ENCODE results near the gene RNF208. TPM values are rescaled to one million over a fixed set of nuclear protein-coding genes. Genes with fewer than 3 reads are reported as not detected.
"Not testable (repeated sequence)": the region's sequence is repeated elsewhere in the genome, so short reads cannot be mapped to it uniquely, and the experiment has no call there.

RNF208 gene, protein sequence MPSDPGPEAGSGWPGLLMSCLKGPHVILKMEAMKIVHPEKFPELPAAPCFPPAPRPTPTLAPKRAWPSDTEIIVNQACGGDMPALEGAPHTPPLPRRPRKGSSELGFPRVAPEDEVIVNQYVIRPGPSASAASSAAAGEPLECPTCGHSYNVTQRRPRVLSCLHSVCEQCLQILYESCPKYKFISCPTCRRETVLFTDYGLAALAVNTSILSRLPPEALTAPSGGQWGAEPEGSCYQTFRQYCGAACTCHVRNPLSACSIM
- 26.0 TPM for total RNA-seq
- long read RNA-seq, transcript RNF208-201 (1 exons, 1,077 nt), result major isoform, 11 of 11 reads
- long read RNA-seq, partial matches to known transcripts, result 0 of 11 reads
- long read RNA-seq, other reads (novel, unspliced or antisense), result 0 of 11 reads

DNA sequence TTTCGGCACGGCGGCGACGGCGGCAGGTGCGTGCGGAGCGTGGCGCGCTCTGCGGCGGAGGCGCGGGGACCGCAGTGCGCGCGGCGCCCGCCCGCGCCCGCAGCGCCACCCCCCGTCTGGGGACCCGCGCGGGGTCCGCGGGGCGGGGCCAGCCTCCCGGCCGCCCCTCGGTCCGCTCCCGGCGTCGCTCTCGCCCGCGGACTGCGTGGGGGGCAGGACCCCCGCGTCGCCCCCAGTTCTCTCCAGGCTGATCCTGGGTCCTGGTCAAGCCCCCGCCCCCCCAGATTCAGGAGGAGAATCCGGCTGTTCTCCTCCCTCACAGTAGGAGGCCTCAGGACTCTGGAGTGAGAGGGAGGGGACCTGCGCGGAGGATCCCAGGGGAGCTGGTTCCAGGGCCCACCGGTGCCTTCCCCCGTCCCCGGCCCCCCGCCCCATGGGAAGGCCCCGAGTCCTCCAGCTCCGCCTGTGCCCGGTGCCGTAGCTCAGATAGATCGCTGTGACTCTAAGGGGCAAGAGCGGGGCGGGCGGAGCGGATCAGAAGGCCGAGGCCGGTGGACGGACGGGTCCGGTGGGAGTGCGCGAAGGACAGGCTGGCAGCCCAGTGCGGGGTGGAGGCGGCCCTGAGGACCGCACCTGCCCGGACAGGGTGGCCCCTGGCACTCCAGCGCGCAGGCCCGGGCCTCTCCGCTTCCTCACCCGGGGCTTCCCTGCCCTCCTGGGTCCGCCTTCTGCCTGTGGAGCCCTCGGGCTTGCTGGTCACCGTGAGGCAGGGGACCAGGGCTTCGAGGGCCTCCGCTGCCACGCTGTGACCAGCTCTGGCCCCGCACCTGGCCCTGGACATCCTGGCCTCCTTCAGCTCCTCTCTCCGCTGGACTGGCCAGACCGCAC is at the start of gene RNF208:
TSS of gene RNF208 (minus strand) at position 51 of the 888 bp plus-strand sequence. CDS start 1,028 bp downstream, outside the sequence.
- ATAC-seq (peak; percentile 2), DNase-seq (ENCODE audit: missing footprints) (peak; percentile 77)
- intact Hi-C loops (cut with DNase I), result loop anchor here (2.0 to 5.0 kb wide), 2 partner anchors 34 to 430 kb away; partner anchors contain the start of genes ANAPC2, SSNA1 and TMEM141

DNA sequence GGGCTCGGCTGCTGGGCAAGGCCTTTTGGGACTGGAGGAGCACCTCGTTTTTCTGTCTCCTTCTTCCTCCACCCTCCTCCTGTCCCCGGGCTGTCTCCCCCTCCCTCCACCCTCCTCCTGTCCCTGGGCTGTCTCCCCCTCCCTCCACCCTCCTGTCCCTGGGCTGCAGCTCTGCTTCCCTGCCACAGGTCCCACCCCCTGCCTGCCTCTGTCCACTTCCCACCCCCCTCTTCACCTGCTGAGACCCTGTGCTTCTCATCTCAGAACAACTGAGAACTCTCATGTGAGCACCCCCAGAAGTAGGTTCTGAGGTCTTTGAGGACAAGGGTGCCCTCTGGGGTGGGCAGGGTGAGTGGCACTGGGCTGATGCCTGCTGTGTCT is 49.6 kb upstream of the RNF208 start:
- intact Hi-C loops (cut with DNase I), result no loop called here
- ATAC-seq (no peak), DNase-seq (ENCODE audit: missing footprints) (no peak)

DNA sequence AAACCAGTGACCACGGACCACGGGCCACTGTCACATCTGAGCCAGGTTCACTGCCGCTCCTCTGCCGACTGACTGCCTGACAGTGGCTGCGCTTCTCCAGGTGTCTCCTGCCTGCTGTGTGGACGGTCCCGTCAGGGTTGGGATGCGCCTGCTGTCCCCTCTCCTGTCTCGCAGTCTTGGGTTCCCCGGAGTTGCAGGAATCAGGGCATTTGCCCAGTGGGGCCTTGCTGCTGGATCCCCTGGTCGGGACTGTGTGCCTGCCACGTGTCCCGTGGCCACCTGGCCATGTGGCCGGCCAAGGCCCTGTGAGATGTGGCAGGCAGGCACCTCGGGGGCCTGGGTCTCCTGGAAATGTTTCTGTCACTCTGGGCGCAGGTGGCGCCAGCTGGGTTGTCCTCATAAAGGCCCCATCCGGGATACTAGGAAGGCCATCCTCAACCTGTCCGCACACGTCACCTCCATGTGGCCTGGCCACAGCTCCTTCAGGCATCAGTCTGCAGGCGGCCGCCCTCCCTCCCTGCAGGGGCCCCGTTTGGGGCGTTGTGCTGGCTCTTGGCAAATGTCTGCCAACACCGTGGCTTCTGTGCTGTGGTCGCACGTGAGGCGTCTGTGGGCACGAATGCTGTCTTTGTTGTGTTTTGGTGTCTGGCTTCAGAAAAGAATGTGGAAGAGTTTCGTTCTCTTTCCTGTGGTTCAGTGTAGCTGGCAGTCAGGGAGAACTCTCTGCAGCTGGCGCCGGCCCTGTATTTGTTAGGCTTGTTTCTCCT is 49.1 kb upstream of the RNF208 start:
- intact Hi-C loops (cut with DNase I), result no loop called here
- DNase-seq (ENCODE audit: missing footprints) (no peak), ATAC-seq (no peak)

DNA sequence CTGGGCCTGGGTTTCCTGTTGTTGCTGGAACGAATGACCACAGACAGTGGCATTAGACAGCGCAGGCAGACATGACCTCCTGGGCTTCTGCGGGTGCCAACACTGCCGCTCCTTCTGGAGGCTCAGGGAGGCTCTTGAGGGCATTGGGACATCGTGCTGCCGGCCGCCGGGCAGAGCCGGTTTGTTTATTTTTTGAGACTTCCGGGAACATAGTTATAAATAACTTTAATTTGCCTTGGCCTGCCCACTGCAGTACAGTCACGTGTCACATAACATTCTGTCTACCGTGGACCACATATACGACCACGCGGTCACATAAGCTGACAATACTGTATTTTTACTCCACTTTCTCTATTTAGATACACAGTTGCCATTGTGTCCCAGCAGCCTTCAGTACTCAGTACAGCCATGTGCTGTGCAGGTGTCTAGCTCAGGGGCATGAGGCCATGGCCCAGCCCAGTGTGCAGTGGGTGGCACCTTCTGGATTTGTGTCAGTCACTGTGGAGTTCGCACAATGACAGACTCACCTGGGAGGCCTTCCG is 47.3 kb upstream of the RNF208 start:
- DNase-seq (ENCODE audit: missing footprints), result no peak
- ATAC-seq, result peak; percentile 70
- intact Hi-C loops (cut with DNase I), result no loop called here

DNA sequence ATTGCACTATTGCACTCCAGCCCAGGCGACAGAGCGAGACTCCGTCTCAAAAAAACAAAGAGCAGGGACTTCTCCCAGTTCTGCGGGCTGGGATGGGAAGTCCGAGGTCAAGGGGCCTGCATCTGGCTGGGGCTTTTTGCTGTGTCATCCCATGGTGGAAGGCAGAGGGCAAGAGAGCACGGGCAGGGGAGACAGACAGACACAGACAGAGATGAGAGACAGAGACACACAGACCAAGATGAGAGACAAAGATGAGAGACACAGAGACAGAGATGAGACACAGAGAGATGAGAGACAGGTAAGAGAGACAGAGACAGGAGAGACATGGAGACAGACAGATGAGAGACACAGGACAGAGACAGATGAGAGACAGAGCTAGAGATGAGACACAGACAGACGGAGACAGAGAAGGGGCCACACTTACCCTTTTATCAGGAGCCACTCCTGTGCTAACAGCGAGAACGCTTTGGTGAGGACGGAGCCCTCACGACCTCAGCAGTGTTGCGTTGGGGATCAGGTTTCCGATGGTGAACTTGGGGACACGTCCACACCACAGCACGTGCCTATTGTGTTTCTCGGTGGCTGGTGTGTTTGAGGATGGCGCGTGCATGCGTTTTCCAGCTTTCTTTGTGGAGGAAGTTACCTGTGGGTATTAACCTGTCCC is 46.6 kb upstream of the RNF208 start:
- no peak for ATAC-seq
- no peak for DNase-seq (ENCODE audit: missing footprints)
- intact Hi-C loops (cut with DNase I), result no loop called here

DNA sequence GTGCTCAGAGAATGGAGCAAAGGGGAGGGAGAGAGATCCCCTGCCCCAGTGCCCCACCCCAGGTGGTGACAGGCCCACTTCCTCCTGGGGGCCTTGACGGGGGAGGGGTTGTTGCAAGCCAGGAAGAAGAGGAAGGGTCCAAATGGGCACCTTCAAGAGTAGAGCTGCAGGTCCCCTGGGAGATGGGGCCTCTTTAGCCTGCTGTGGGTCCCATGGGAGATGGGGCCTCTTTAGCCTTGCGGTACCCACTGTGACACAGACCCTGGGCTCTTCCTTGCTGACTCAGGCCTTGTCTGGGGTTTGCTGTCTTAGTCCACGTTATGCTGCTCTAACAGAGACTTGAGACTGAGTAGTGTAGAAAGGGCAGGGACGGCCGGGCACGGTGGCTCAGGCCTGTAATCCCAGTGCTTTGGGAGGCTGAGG is 45.9 kb upstream of the RNF208 start:
- ATAC-seq, result no peak
- intact Hi-C loops (cut with DNase I), result no loop called here
- DNase-seq (ENCODE audit: missing footprints), result no peak

DNA sequence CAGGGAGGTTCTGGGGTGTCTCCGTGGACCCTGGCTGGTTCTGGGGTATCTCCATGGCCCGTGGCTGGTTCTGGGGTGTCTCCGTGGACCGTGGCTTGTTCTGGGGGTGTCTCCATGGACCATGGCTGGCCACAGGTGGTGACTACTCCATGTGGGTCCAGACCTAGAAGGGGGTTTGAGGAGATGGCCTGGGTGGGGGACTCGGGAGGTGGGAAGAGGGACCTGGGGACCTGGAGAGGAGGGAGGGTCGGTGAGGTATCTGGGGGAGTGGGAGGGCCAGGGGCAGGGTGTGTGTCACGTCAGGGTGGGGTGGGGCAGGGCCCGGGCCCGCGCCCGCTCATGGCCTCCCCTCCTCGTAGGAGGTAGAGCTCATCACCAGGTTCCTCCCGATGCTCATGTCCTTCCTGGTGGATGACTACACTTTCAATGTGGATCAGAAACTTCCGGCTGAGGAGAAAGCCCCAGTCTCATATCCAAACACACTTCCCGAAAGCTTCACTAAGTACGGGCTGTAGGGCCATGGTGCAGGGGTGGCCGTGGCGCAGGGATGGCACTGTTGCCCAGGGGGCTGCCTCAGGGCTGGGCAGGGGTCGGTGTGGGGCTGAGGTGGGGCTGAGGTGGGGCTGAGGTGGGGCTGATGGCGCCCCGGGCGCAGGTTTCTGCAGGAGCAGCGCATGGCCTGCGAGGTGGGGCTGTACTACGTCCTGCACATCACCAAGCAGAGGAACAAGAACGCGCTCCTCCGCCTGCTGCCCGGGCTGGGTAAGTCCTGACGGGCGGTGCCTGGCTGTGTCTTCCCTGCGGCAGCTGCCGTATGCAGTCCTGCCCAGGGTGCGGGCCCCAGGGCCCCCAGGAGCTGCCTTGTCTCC is 44.8 kb upstream of the RNF208 start:
- intact Hi-C loops (cut with DNase I), result no loop called here
- DNase-seq (ENCODE audit: missing footprints) (no peak), ATAC-seq (no peak)

DNA sequence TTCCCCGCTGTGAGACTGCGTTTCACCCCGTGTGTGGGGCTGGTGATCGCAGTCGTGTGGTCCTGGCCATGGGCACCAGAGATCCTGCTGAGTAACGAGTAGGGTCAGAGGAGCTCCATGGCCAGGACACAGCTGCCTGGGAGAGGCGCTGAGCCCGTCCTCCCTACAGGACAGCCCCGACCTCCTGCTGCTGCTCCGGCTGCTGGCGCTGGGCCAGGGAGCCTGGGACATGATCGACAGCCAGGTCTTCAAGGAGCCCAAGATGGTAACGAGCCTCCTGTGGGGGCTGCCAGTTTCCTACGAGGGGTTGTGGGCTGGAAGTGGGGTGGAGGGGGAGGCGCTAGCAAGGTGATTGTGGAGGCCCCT is 44.1 kb upstream of the RNF208 start:
- intact Hi-C loops (cut with DNase I), result no loop called here
- DNase-seq (ENCODE audit: missing footprints), result no peak
- no peak for ATAC-seq

DNA sequence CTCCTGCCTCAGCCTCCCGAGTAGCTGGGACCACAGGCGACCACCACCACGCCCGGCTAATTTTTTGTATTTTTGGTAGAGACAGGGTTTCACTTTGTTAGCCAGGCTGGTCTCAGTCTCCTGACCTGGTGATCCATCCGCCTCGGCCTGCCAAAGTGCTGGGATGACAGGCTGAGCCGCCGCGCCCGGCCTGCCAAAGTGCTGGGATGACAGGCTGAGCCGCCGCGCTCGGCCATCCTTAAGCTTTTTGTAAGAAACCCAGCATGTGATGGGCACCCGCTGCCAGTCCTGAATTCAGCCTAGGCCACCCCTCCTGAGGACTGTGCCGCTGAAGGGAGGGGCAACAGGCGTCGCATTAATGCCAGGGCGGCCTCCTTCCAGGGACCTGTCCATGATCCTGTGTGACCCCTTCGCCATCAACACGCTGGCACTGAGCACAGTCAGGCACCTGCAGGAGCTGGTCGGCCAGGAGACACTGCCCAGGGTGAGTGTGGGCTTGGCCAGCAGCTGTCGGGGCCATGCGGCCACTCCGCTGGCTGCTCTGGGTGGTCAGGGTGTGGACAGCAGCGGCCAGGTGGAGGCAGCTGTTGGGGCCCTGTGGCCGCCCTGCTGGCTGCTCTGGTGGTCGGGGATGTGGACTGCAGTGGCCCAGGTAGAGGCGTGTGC is 43.6 kb upstream of the RNF208 start:
- intact Hi-C loops (cut with DNase I), result no loop called here
- DNase-seq (ENCODE audit: missing footprints), result no peak
- no peak for ATAC-seq

DNA sequence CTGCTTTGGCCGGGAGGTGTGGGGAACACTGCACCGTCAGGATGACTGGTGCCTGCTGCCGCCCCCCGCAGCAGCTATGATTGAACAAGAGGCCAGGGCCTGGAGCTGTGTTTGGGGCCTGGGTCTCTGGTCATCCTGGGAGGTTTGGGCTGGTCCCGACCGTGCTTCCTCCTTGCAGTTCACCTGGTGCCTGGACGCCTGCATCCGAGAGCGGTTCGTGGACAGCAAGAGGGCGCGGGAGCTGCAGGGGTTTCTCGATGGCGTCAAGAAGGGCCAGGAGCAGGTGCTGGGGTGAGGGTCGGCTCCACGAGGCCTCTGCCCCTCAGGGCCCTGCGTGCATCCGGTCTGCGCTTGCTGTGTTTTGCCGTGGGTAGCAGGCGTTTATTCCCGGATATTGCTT is 42.0 kb upstream of the RNF208 start:
- ATAC-seq (no peak), DNase-seq (ENCODE audit: missing footprints) (peak; percentile 54)
- intact Hi-C loops (cut with DNase I), result no loop called here

DNA sequence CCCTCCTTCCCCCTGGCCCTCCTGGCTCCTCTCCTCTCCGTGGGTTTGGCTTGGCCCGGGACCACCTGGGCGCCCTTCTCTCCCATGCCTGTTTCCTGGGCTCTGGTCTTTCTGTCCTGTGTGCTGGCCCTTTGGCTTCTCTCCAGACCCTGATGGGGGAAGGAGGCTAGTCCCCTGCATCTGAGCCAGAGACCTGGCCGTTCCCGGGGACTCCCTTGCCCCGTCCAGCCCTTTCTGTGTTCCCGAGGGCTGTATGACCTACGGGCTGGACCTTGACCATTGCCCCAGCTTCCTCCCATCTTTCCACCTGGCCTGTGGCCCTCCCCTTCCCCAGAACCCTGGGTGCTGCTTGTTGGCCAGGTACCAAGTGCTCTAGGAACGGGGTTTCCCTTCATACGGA is 41.5 kb upstream of the RNF208 start:
- DNase-seq (ENCODE audit: missing footprints), result no peak
- no peak for ATAC-seq
- intact Hi-C loops (cut with DNase I), result no loop called here

DNA sequence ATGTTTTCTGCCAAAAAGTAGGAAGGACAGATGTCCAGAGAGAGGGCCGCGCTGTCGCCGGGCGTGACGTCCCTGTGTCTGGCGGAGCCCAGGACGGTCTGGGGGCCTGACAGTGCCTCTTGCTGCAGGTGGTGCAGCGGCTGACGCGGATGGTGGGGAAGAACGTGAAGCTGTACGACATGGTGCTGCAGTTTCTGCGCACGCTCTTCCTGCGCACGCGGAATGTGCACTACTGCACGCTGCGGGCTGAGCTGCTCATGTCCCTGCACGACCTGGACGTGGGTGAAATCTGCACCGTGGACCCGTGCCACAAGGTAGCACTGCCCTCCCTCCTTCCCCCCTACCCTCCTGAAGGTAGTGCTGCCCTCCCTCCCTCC is 40.9 kb upstream of the RNF208 start:
- ATAC-seq (no peak), DNase-seq (ENCODE audit: missing footprints) (no peak)
- intact Hi-C loops (cut with DNase I), result no loop called here

DNA sequence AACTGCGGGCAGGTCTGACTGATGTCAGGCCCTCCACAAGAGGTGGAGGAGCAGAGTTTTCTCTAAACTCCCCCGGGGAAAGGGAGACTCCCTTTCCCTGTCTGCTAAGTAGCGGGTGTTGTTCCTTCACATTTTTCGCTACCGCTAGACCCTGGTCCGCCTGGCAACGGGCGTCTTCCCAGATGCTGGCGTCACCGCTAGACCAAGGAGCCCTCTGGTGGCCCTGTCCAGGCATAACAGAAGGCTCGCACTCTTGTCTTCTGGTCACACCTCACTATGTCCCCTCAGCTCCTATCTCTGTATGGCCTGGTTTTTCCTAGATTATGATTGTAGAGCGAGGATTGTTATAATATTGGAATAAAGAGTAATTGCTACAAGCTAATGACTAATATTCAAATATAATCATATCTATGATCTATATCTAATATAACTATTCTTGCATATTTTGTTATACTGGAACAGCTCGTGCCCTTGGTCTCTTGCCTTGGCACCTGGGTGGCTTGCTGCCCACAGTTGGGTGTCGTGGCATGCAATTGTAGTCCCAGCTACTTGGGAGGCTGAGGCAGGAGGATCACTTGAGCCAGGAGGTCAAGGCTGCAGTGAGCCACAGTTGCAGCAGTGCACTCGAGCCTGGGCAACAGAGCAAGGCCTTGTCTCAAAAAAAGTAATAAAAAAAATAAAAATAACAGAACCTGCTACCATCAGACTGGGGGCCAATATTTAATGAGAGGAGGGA is 40.3 kb upstream of the RNF208 start:
- ATAC-seq; intact Hi-C loops (cut with DNase I): not testable (repeated sequence)
- peak; percentile 55 for DNase-seq (ENCODE audit: missing footprints)

DNA sequence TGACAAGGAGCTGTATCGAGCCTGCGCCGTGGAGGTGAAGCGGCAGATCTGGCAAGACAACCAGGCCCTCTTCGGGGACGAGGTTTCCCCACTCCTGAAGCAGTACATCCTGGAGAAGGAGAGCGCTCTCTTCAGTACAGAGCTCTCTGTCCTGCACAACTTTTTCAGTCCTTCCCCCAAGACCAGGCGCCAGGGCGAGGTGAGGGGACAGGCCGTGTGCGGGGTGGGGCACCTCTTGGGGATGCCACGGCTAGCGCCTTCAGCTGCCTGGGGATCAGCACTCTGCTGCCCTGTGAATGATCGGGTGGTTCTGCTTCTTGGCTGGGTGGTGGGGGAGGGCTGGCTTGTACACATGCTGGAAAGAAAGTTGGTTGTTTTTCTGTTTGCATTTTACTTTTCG is 34.8 kb upstream of the RNF208 start:
- intact Hi-C loops (cut with DNase I), result no loop called here
- ATAC-seq (no peak), DNase-seq (ENCODE audit: missing footprints) (no peak)

DNA sequence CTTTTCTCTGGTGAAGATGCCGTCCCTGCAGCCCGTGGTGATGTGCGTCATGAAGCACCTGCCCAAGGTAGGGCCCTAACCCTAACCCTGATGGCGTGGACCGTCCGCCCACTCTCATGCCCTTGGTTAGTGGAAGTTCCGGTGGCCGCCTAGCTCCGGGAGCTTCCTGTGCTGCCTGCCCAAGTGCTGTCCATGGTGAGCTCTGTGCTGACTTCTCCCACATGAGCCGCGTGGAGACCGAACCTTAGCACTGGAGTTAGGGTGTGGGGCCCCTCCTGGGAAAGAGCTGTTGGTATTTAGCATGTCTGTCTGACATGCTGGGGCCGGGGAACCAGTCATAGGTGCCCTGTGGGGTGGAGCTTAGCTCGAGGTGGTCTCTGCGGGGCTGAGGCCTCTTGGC is 34.3 kb upstream of the RNF208 start:
- intact Hi-C loops (cut with DNase I), result no loop called here
- DNase-seq (ENCODE audit: missing footprints) (no peak), ATAC-seq (no peak)

DNA sequence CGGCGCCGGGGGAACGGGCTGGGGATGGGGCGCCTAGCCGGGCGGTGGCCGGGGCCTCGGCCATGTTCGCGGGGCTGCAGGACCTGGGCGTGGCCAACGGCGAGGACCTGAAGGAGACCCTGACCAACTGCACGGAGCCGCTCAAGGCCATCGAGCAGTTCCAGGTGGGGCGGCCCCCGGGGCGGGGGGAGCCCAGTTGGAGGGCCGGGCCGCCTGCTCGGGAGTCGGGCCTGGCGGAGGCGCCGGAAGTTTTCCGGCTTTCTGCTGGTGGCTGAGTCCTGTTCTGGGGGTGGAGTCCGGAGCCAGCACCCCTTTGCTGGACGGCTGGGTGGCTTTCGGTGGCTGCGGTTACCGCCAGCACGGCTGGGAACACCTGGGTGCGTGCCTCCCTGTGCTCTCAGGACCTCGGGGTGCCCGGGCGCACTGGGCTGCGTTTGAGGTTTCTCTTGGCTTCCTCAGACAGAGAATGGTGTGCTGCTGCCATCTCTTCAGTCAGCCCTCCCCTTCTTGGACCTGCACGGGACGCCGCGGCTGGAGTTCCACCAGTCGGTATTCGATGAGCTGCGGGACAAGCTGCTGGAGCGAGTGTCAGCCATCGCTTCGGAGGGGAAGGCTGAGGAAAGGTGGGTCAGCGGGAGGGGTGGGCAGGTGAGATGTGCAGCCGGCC is 33.5 kb upstream of the RNF208 start:
- intact Hi-C loops (cut with DNase I), result no loop called here
- DNase-seq (ENCODE audit: missing footprints) (peak; percentile 80), ATAC-seq (no peak)

All from Right ventricle myocardium inferior (tissue), 1 donor.